ENCODE data around the gene PCCA.

GRCh38 chr13:100547791-100548201 lies 458.9 kb downstream of the PCCA start:
- no peak for TF ChIP-seq CTCF (conservative IDR thresholded peaks at IDR 0.05)
- no peak for TF ChIP-seq EZH2 (IDR thresholded peaks at IDR 0.05; ENCODE audit: low read depth)

Measured in PC-9 (cell line).